ENCODE measurements around the gene MXRA7.

GRCh38 chr17:76670020-76670717 is 40.6 kb downstream of the MXRA7 start:
- TF ChIP-seq CTCF (IDR thresholded peaks at IDR 0.05) (no peak), POLR2A (IDR thresholded peaks at IDR 0.05) (no peak), POLR2AphosphoS5 (IDR thresholded peaks at IDR 0.05) (peak in 1 of 3 donors; percentile 11)

All from transverse colon (tissue), 4 donors.